GM23338 (cell line): ENCODE measurements around the gene MORC4. TPM values are rescaled to one million over a fixed set of nuclear protein-coding genes. Genes with fewer than 3 reads are reported as not detected.

Experiments
- ATAC-seq: fragments of 200-7000 bp; cut with Tn5 transposase; 3 replicates; pipeline ENCODE4 v1.9.1; 2020
- DNase-seq: peaks from one replicate; pipeline ENCODE4 v3.0.0-alpha.2; 2015; ENCODE audit warnings: low spot score
- H2AFZ ChIP-seq: fragments of 200-600 bp; sonication (generic); 2 replicates; pipeline ENCODE4 v1.8.0; 2016; ENCODE audit warnings: antibody characterized with exemption, mild to moderate bottlenecking, moderate library complexity
- H3F3A ChIP-seq: fragments of 200-600 bp; sonication (generic); replicated peaks from 2 replicates; pipeline ENCODE4 v1.8.0; 2017; ENCODE audit warnings: antibody characterized with exemption, mixed run types, low read depth
- H3K27ac ChIP-seq: fragments of 200-600 bp; sonication (generic); 2 replicates; pipeline ENCODE4 v1.6.1; 2016; ENCODE audit warnings: low read depth
- H3K27me3 ChIP-seq: fragments of 200-600 bp; sonication (generic); 2 replicates; pipeline ENCODE4 v1.8.0; 2016; ENCODE audit warnings: mild to moderate bottlenecking, mixed run types, moderate library complexity; ENCODE audit not compliant: insufficient read depth
- H3K36me3 ChIP-seq: fragments of 200-600 bp; sonication (generic); 2 replicates; pipeline ENCODE4 v1.8.0; 2016; ENCODE audit warnings: mild to moderate bottlenecking; ENCODE audit not compliant: insufficient read depth
- H3K4me1 ChIP-seq: fragments of 200-600 bp; sonication (generic); 2 replicates; pipeline ENCODE4 v1.8.0; 2016; ENCODE audit warnings: mild to moderate bottlenecking, moderate library complexity; ENCODE audit not compliant: insufficient read depth
- H3K4me2 ChIP-seq: fragments of 200-600 bp; sonication (generic); 2 replicates; pipeline ENCODE4 v1.7.1; 2017; ENCODE audit warnings: mixed run types
- H3K4me3 ChIP-seq: fragments of 200-600 bp; sonication (generic); 2 replicates; pipeline ENCODE4 v1.6.1; 2016; ENCODE audit warnings: mixed run types
- H3K79me2 ChIP-seq: fragments of 200-600 bp; sonication (generic); replicated peaks from 2 replicates; pipeline ENCODE4 v1.8.0; 2017; ENCODE audit warnings: mild to moderate bottlenecking; ENCODE audit not compliant: insufficient read depth
- H3K9me2 ChIP-seq: fragments of 200-600 bp; sonication (generic); 2 replicates; pipeline ENCODE4 v1.8.0; 2017; ENCODE audit not compliant: insufficient read depth
- H4K20me1 ChIP-seq: fragments of 200-600 bp; sonication (generic); replicated peaks from 2 replicates; pipeline ENCODE4 v1.8.0; 2017; ENCODE audit warnings: mild to moderate bottlenecking; ENCODE audit not compliant: insufficient read depth
- H3K27ac Mint-ChIP-seq: 2 replicates; pipeline ENCODE4 v1.8.0; 2020; ENCODE audit warnings: inconsistent platforms, mild to moderate bottlenecking, moderate library complexity, mixed read lengths
- H3K27me3 Mint-ChIP-seq: 3 replicates; pipeline ENCODE4 v1.8.0; 2022; ENCODE audit warnings: low read depth, mild to moderate bottlenecking, moderate library complexity, mixed read lengths, inconsistent platforms; ENCODE audit not compliant: insufficient read depth, poor library complexity
- H3K36me3 Mint-ChIP-seq: 3 replicates; pipeline ENCODE4 v1.8.0; 2021; ENCODE audit warnings: low read depth, mild to moderate bottlenecking, inconsistent platforms, moderate library complexity, mixed read lengths
- H3K4me1 Mint-ChIP-seq: 3 replicates; pipeline ENCODE4 v1.8.0; 2020; ENCODE audit warnings: mild to moderate bottlenecking, inconsistent platforms, mixed read lengths
- H3K4me3 Mint-ChIP-seq: 3 replicates; pipeline ENCODE4 v1.8.0; 2021; ENCODE audit warnings: moderate library complexity, mild to moderate bottlenecking, inconsistent platforms, mixed read lengths
- H3K9me3 Mint-ChIP-seq: 3 replicates; pipeline ENCODE4 v1.8.0; 2020; ENCODE audit warnings: moderate library complexity, mild to moderate bottlenecking, inconsistent platforms, mixed read lengths
- CREB1 ChIP-seq: fragments of 250-450 bp; sonication (Bioruptor Pico); IDR thresholded peaks from 2 replicates; pipeline ENCODE4 v1.5.0; 2020; ENCODE audit warnings: low read depth, mild to moderate bottlenecking, moderate library complexity
- CTCF ChIP-seq, 2 experiments: fragments of 200-600 bp in 1 of 2; sonication (generic) in 1 of 2; conservative IDR thresholded peaks; 2 replicates each; pipeline versions ENCODE4 v1.5.1 to v1.6.1; 2016 to 2017; ENCODE audit warnings: antibody characterized with exemption in 2 of 2, low read depth in 2 of 2, mild to moderate bottlenecking in 2 of 2, moderate library complexity in 1 of 2
- ETS1 ChIP-seq: IDR thresholded peaks from 2 replicates; pipeline ENCODE4 v1.6.1; 2016; ENCODE audit warnings: antibody characterized with exemption
- EZH2 ChIP-seq: fragments of 200-600 bp; sonication (generic); IDR thresholded peaks from one replicate; pipeline ENCODE4 v1.8.0; 2017; ENCODE audit warnings: antibody characterized with exemption, mild to moderate bottlenecking, low read depth; ENCODE audit not compliant: unreplicated experiment
- EZH2phosphoT487 ChIP-seq: fragments of 200-600 bp; sonication (generic); IDR thresholded peaks from one replicate; pipeline ENCODE4 v1.8.1; 2018; ENCODE audit warnings: antibody characterized with exemption; ENCODE audit not compliant: unreplicated experiment
- JUNB ChIP-seq: IDR thresholded peaks from one replicate; pipeline ENCODE4 v1.6.1; 2016; ENCODE audit warnings: antibody characterized with exemption; ENCODE audit not compliant: unreplicated experiment
- NANOG ChIP-seq: IDR thresholded peaks from 2 replicates; pipeline ENCODE4 v1.6.1; 2016; ENCODE audit warnings: antibody characterized with exemption, borderline replicate concordance
- POLR2AphosphoS5 ChIP-seq: IDR thresholded peaks from 2 replicates; pipeline ENCODE4 v1.6.1; 2016; ENCODE audit warnings: antibody characterized with exemption, low read depth
- REST ChIP-seq: IDR thresholded peaks from one replicate; pipeline ENCODE4 v1.6.1; 2018; ENCODE audit warnings: antibody characterized with exemption; ENCODE audit not compliant: unreplicated experiment
- STAT1 ChIP-seq: IDR thresholded peaks from one replicate; pipeline ENCODE4 v1.6.1; 2016; ENCODE audit warnings: antibody characterized with exemption; ENCODE audit not compliant: unreplicated experiment
- ZNF114 ChIP-seq: fragments of 250-450 bp; sonication (Bioruptor Pico); IDR thresholded peaks from 2 replicates; pipeline ENCODE4 v1.5.0; 2020; ENCODE audit warnings: mild to moderate bottlenecking, moderate library complexity
- ZNF331 ChIP-seq: fragments of 250-450 bp; sonication (Bioruptor Pico); IDR thresholded peaks from 2 replicates; pipeline ENCODE4 v1.5.0; 2020; ENCODE audit warnings: low read depth, mild to moderate bottlenecking, moderate library complexity
- ZNF462 ChIP-seq: fragments of 250-450 bp; sonication (Bioruptor Pico); IDR thresholded peaks from 2 replicates; pipeline ENCODE4 v1.5.0; 2020; ENCODE audit warnings: mild to moderate bottlenecking, moderate library complexity
- polyA plus RNA-seq: library from polyadenylated mRNA; unstranded; fragments of >200 nt; fragmentation: Nextera tagmentation; extraction: Ambion mirVana; gene quantifications from 2 replicates; pipeline ENCODE4 v1.2.1, GENCODE V29; 2016
- total RNA-seq: library from RNA; depleted of rRNA; stranded (reverse); fragments of >200 nt; shearing (Covaris generic); gene quantifications from 2 replicates; pipeline ENCODE4 v1.2.3, GENCODE V29; 2014

MORC4 gene
- total and polyA plus RNA-seq, 2 experiments from 2014 or later, result 1.6 to 1.7 TPM

- H3K27ac Mint-ChIP-seq, result no peak overlapping the region
- H3K4me1 Mint-ChIP-seq, result no peaks in the 10 kb centered on the region
- ATAC-seq (no peak), DNase-seq (no peak)
- no peaks in the 10 kb centered on the region for H3K36me3 ChIP-seq
- no peaks in the 10 kb centered on the region for H4K20me1 ChIP-seq
- no peaks in the 10 kb centered on the region for H3K79me2 ChIP-seq
- no peaks in the 10 kb centered on the region for H3K27me3 Mint-ChIP-seq
- no peak overlapping the region for H3K4me3 Mint-ChIP-seq
- H3K9me3 Mint-ChIP-seq, result no peaks in the 10 kb centered on the region; the same call in 1 of the 3 replicates
- H3K36me3 Mint-ChIP-seq, result no peaks in the 10 kb centered on the region
- H3K27ac ChIP-seq, result no peak overlapping the region
- no peak overlapping the region for H2AFZ ChIP-seq
- H3K4me3 ChIP-seq, result no peak overlapping the region
- no peak for TF ChIP-seq EZH2
- no peak for TF ChIP-seq ZNF331 (CRISPR knock-in tag)
- no peak for TF ChIP-seq NANOG
- no peak for TF ChIP-seq ZNF462 (CRISPR knock-in tag)
- no peak for TF ChIP-seq JUNB
- TF ChIP-seq CREB1 (CRISPR knock-in tag), result no peak
- TF ChIP-seq ZNF114 (CRISPR knock-in tag), result no peak
- no peak for TF ChIP-seq EZH2phosphoT487
- no peak for TF ChIP-seq ETS1
- TF ChIP-seq POLR2AphosphoS5, result no peak
- TF ChIP-seq STAT1, result no peak
- no peak for TF ChIP-seq CTCF (conservative IDR thresholded peaks at IDR 0.05; ENCODE audit: low read depth in 2 of 2)
- no peak for TF ChIP-seq REST
- no peaks in the 10 kb centered on the region for H3K9me2 ChIP-seq
- no peak overlapping the region for H3K4me2 ChIP-seq
- H3K27me3 ChIP-seq, result no peaks in the 10 kb centered on the region
- no peaks in the 10 kb centered on the region for H3K4me1 ChIP-seq
- H3F3A ChIP-seq, result no peaks in the 10 kb centered on the region
Measured at GRCh38 chrX:107014936-107015335, 14.9 kb upstream of the MORC4 start.
